ENCODE measurements around the gene VCP. TPM values are rescaled to one million over a fixed set of nuclear protein-coding genes. Genes with fewer than 3 reads are reported as not detected.

Gene VCP
- total RNA-seq: 100 to 1,000 TPM; 167 to 189 TPM
- long read RNA-seq, full-length matches to known transcripts: 635 of 713 reads
- long read RNA-seq, partial matches to known transcripts: 43 of 713 reads
- long read RNA-seq, other reads (novel, unspliced or antisense): 35 of 713 reads

DNA sequence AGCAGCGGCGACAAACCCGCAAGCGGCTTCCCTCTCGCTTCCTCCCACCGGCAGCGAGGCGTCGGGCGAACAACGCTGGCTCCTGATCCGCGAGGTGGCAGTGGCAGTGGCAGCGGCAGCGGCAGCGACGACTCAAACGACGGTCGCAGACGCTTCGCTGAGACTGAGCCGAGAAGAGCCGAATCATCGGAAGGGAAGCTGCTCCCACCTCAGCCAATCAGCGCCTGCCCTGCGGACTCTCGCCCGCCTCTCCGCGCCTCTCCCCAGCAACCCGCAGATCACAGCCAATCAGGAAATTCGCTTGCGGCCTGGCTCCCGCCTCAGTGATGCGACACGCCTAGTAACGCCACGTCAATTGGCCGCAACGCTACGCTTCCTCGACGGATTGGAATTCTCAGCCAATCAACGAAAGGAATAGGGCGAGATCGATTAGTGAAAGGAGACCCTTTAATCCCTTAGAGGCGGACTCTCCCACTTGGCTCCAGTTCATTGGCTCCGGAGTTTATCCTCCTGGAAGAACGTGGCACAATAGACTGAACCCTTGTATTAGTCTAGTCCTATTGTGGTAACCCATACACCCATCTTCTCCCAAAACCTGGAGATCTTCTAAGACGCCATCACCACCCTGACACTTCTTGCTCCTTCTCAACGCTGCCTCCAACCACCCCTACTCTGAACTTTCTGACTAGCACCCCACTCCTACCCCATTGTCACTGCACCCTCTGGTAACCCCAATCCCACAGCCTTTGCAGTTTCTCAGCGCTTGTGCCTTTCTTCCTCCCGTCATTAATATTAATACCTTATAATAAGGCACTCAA is at the start of gene VCP:
Gene VCP, minus strand, starts transcription at position 165 of the 818 bp plus-strand sequence. CDS start 272 bp downstream, outside the sequence.
- peak; percentile 96 to 99 for DNase-seq
- peak; percentile 89 for ATAC-seq
- intact Hi-C loops (cut with DNase I, micrococcal nuclease): no loop called here

DNA sequence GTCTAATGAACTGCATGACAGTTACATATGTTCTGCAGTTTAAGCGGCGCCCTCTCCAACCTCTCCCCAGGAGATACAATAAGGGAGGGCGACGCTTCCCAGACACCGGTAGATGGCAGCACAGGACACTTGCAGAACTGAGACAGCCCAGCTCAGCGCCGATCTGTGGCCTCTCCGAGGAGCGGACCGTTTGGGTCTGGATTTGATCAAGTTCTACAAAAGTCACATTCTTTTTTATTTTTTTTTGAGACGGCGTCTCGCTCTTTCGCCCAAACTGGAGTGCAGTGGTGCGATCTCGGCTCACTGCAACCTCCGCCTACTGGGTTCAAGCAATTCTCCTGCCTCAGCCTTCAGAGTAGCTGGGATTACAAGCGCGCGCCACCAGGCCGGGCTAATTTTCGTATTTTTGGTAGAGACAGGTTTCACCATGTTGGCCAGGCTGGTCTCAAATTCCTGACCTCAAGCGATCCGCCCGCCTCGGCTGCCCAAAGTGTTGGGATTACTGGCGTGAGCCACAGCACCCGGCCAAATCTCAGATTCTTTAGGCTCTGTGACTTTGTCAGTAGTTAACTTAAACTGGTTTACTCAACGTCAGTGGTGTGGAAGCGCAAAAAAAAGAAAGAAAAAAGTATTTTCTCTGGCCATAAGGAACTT is 44.6 kb upstream of the VCP start:
- ATAC-seq: peak; percentile 56
- intact Hi-C loops (cut with DNase I, micrococcal nuclease): loop anchor here in 1 of 2 donors (5.0 kb wide), 2 partner anchors 140 to 360 kb away; no protein-coding TSS in a partner anchor
- DNase-seq: peak; percentile 91

DNA sequence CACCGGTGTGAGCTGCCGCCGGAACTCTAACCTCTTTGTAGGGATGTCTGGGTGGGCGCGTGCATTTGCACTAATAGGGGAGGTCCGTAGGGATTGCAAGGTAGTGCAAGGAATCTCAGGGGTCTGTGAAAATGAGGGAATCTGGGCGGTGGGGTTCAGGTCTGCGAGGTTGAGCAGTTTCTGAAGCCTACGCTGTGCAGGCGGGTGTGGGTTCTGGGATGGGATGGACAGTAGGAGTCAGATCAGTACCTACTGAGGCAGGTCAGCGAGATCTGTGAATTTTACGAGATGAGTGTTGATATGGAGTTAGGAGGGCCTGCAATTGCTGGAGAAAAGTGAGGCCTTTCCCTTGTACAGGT is 44.1 kb upstream of the VCP start:
- no peak for ATAC-seq
- DNase-seq: no peak
- intact Hi-C loops (cut with DNase I, micrococcal nuclease): loop anchor here in 1 of 2 donors (5.0 kb wide), 2 partner anchors 141 to 361 kb away; no protein-coding TSS in a partner anchor

DNA sequence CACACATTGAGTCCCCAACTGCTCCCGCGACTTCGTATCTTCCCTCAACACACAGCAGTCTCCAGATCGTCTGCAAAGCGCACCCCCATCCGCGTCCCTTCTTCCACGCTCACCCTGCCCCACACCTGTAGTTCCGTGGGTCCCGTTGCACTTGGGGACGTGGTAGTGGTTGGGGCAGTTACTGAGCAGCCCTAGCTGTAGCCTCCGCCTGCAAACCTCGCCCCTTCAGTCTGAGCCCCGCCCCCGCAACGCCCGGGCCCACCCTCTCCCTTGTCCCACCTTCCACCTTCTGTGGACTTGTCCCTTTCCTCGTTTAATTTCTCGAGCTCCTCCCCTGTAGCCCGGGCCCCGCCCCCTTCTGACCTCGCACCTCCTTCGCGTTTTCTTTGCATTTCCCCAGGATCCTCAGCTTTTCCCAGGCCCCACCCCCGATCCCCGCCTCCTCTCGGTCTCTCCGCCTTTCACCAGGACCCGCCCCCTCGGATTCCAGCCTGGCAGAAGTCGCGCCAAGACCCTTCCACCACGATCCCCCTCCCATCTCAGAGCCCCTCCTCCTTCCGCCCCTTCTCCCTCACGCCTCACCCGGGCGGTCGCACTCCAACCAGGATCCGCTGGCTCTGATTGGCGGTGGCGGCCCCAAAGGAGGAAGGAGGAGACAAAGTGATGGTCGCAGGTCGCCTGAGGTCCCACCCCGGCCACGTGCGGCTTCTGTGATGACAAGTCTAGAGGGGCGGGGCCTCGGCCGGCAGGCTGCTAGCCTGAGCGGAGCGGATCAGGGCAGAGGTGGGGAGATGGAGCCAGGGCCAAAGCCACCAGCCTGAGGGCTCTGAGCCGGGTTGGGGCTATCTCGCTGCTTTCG is 43.5 kb upstream of the VCP start, which contains the start of gene ATOSB:
Gene ATOSB, minus strand, starts transcription at position 183 of the 859 bp plus-strand sequence. CDS start 7,588 bp downstream, outside the sequence.
- peak; percentile 98 for DNase-seq
- intact Hi-C loops (cut with DNase I, micrococcal nuclease): loop anchor here in 1 of 2 donors (5.0 kb wide), 2 partner anchors 141 to 361 kb away; no protein-coding TSS in a partner anchor
- ATAC-seq: peak; percentile 67

DNA sequence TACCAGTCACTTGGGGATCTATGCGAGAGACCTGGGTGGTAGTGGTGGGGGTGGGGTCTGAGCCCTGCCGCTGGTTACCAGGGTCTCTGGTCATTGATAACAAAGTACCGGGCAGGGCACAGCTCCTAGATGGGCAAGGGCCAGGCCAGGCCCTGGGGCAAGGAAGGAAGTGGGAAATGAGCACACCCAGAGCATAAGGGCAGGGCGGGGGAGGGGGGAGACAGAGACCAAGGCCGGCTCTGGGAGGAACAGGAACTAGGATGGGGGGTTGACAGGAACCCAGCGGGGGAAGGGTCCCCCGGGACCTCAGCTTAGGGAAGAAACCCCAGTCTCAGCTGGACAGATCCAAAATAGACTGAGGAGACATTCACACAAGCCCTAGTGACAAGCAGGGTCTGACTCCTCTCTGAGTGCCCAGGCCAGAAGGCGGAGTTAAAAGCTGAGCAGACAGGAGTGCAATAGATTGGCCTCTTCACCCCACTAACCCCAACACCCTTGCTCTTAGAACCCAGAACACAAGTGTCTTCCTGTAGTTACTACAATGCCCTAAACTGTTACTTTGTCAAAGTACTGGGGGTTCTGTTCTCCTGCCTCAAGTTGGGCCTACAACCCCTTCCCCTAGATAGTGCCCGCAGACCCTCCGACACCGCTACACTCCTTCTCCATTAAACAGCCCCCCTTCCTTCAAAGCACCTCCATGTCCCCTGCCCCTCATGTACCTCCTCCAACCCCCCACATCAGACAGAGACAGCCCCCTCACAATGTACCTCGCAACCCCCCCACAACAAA is 42.6 kb upstream of the VCP start:
- intact Hi-C loops (cut with DNase I, micrococcal nuclease): loop anchor here in 1 of 2 donors (5.0 kb wide), 2 partner anchors 142 to 362 kb away; no protein-coding TSS in a partner anchor
- ATAC-seq (peak; percentile 37), DNase-seq (peak; percentile 78 to 83)

DNA sequence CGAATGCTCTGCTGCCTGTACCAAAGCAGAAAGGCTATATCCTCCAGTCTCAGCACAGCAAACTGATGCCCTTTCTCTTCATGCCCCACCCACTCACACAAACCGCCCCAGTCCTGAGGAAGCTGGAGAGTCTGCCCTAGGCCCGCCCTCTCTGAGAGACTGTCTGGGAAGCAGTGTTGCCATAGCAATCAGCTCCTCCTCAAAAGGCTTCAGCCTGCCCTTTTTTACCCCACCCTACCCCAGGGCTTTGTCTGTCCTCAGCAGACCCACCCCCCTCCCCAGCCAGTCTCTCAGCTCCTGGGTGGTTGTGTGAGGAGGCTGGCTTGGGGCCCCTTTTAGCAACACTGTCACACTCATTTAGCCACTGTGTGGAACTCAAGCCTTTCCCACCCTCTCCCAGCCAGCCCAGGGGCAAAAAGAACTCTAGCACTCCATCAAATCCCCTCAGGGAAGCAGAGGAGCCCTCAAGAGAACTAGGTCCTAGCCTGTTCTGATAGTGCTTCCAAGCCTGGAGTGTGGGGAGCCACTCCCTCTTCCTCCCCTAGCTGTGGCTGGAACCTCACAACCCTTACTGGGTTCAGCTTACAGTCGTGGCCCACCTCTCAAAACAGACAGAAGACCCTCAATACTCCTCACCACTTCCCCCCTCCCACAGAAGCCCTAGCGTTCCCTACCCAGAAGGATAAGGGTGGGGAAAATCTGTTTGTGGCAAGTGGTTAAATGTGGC is 41.9 kb upstream of the VCP start:
- intact Hi-C loops (cut with DNase I, micrococcal nuclease): no loop called here
- DNase-seq: peak; percentile 83 to 95
- ATAC-seq: peak; percentile 43

DNA sequence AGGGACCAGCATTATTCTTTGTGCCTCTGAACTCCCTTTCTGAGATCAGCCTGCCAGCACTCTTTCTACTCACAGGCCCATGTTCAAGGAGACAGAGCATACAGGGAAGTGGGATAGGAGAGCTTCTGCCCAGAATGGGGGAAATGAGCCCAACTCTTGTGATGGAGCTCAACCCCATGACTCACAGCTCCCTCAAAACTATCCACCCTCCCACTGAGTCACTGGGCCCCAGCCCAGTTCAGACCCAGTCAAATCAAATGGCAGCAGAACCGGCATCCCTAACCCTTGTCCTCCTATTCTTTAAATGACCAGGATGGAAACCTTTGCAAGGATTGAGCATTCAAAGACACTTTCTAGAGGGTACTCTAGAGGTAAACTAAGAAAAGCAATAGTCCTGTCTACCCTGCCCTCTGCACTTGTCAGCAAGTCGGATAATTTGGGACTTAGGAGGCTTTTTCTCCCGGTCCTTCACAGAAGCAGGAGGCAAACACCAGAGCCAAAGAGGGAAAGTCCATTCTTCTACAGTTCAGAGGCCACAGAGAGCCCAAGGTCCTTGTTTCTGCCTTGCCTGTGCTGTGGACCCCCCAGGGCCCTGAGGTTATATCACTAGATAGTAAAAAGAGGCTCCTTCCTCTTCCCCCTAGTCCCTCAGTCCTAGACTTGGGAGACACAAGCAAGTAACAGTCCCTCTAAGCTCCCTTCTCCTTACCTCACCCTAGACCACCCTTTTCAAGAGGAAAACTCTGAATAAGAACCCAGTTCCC is 40.0 kb upstream of the VCP start:
- intact Hi-C loops (cut with DNase I, micrococcal nuclease): no loop called here
- DNase-seq (peak in 1 of 2 donors; percentile 32), ATAC-seq (no peak)

DNA sequence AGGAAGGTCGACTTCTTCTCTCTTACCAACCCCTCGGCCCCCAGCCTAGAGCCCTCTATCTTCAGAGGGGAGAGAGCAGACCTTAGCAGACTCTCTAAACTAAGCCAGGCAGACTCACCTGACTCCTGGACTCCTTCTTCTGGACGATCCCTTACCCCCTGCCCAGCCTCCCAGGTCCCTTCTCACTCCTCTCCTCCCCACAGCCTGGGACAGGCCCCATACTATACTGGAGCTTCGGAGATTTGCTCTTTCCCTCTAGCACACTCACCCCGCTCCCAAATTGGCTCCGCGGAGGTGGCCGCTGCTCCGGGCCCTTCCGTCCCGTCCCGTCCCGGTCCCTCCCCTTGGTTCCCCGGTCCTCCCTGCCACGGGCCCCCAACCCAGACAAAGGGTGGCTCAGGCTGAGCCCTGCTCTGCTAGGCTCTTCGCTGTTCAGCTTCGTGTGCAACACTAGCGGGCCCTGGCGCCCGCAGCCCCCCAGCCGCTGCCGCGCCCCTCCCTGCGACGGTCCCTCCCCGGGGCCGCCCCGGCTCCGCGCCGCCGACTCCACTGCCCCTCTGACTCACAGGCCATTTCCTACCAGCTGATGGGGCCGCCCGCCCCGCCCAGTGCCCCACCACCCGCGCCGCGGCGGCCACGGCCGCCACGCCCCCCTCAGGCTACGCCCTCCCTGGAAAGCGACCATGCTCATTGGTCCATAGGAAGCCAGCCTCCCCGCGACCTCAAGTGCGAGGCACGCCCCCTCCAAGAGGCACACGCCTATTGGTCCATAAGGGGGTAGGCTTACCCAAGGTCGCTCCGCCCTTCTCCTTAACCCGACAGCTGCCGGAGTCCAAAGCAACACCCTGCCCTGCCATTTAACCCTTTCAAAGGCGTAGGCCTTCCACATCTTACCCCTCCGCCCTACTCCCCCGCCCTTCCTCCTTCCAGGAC is 38.8 kb upstream of the VCP start:
- ATAC-seq (peak; percentile 63), DNase-seq (peak; percentile 98 to 99)
- intact Hi-C loops (cut with DNase I, micrococcal nuclease): no loop called here

DNA sequence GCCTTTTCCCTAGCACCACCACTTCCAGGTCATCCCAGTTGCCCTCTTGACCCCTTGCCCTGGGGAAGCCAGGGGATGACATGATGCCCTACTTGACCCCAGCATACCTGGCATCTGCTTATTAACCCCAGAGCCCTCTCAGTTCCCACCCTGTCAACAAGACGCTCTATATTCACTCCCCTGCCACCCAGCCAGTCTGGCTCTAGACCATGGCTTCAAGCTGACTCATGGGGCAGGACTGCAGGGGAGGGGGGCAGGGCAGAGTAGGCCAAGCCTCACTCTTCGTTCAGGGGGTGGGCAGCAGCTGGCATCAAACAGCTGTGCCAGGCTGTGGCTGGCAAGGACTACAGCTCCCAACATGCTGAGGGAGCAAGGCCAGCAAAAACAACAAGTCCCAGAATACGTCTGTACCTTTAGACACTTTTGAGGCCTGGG is 37.9 kb upstream of the VCP start:
- no peak for ATAC-seq
- intact Hi-C loops (cut with DNase I, micrococcal nuclease): no loop called here
- no peak for DNase-seq

DNA sequence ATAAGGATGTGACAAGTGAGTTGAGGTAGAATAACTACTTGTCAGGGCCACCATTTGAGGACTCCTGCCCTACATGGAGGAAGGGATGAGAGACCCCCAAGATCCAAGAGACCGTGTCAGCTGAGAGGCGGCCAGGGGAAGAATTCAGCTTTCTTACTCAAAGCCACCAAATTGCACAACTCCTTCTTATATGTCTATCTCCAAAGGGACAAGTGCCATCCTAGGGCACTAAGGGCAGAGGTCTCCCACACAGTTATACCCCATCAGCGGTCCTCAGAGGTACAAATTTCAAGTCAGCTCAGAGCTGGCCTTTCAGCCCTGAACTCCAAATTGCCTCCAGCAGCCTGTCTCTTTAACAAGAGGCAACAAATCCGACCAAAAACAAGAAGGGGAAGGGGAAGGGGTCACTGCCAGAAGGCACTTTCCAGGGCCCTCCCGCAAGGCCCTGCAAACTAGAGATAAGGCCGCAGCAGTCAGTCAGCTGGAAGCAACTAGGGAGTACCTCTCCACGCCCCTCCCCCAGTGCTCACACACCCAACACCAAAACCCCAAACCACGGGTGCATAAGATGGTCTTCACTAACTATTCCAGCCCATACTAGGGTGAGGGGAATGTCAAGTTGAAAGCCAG is 36.6 kb upstream of the VCP start:
- no peak for ATAC-seq
- intact Hi-C loops (cut with DNase I, micrococcal nuclease): no loop called here
- DNase-seq: no peak

DNA sequence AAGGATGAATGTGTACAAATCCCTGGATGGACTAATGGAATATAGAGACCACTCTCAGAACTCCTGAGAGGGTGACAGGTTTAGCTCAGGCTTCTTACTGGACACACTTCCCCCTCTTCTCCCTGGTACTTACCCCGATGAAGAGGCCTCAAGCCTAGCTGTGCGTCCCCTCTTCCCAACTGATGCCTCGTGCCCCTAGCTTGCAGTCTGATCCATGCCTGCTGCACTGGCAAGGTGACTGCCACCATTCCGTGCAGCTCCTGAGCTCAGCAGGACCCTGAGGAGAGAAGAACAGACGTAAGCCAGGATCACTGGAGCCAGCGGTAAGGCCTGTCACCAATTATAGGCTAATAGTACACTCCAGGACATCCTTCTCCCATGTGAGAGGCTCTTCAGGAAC is 36.0 kb upstream of the VCP start:
- ATAC-seq (no peak), DNase-seq (no peak)
- intact Hi-C loops (cut with DNase I, micrococcal nuclease): no loop called here

DNA sequence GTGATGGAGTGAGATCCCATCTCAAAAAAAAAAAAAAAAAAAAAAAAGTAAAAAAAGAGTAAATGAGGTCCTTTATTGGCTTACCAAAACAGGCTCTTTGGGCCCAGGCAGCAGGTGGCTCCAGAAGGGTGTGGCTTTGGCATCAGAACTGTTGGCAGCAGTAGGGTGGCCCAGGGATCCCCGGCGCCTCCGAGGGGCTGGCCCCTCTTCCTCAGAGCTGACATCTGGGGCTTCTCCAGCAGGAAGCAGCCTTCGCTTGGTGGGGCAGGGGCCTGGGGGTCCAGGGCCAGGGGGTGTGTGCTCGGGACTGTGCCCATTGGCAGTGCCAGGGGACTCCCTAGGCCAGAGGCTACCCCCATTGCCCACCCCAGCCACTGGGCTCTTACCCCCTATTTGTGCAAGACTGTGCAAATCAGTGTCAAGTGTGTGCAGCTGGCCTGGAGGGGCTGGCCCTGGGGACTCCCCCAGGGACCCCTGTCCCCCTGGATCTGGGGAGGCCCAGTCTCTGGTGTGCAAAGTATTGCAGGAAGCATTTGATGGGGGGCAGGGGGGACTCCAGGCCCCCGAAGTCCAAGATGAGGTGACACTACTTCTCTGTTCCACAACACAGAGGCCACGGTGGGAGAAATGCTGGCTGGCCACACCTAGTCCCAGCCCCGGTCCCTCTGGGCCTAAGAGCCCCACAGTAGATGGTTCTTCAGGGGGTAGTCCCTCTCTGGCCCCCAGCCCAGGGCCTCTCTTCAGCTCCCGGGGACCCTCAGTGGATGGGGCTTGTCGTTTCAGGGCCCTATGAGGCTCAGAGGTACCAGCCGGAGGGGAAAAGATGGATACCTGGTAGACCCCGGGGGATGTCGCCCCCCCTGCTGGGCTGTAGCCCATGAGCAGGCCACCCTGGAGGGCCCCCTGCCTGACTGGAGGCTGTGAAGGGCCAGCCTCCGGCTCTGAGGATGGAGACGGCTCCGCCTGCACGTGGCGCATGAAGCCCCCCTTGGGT is 35.2 kb upstream of the VCP start:
- intact Hi-C loops (cut with DNase I, micrococcal nuclease): no loop called here
- ATAC-seq (no peak), DNase-seq (no peak)

DNA sequence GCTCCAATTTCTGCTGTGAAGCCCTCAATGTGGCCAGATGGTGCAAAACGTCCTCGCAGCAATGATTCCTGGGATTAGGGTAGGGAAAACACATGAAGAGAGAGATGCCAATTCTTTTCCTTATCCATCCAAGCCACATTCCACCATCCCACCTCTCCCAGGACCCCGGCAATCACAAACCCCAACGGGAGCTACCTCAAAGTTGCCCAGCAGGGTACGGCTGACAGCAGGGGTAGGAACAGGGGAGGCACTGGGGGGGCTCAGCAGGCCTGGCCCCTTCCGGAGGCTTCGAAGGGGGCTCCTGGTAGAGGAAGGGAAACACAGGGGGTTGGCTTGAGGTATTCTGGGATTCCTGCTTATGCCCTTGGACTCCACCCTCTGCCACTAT is 33.9 kb upstream of the VCP start:
- ATAC-seq: no peak
- intact Hi-C loops (cut with DNase I, micrococcal nuclease): no loop called here
- no peak for DNase-seq
